ENCODE measurements around the gene WDR73.
"Not testable (repeated sequence)": the region's sequence is repeated elsewhere in the genome, so short reads cannot be mapped to it uniquely, and the experiment has no call there.

The WDR73 gene

DNA sequence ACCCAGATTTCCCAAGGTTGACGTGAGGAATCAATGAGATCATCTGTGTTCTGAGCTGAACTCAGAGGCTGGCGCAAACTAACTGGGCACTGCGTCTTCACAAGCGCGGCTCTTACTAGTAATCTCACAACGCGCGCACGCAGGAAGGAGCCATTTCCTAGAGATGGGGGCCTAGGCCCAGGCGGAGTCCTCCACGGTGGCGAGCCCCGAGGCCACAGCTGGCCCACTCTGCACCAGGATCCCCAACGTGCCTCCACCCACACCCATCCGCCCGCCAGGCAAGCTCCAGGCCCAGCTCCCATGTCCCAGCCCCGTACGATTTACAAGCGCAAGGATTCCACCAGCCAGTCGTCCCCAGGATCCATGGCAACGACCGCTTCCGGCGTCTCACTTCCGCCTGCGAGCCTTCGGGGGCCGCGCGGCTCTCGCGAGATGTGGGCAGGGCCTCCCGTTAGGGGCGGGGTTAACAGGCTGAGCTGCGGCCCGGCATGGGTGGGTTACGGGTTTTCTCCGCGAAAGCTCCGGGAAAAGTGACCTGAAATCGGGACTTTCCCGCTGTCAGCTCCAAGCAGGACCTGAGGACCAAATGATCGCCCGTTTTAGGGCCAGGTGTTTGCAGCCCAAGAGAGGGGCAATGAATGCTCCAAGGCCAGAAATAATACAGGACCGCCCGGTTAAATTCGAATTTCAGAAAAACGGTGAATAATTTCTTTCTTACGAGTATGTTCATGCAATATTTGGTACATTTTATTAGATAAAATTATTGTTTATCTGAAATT lies at the start of gene WDR73:
TSS of gene WDR73 (minus strand) at position 374 of the 779 bp plus-strand sequence. CDS start at position 365, 9 bp downstream.
- H3K9ac ChIP-seq (ENCODE audit: insufficient read length) = peak within 1 kb of the TSS; percentile 93
- no peaks in the 10 kb centered on the region for H3K9me3 ChIP-seq (ENCODE audit: low read depth, low read length)
- peak within 1 kb of the TSS; percentile 92 for H3K4me3 ChIP-seq
- peaks cover 29% of the 10 kb centered on the region for H3K36me3 ChIP-seq (ENCODE audit: insufficient read depth, low read length)
- no peak for TF ChIP-seq FOXP2 (optimal IDR thresholded peaks at IDR 0.05; ENCODE audit: control extremely low read depth, extremely low read length, insufficient read depth)
- peak; percentile 92 for TF ChIP-seq POLR2AphosphoS5 (IDR thresholded peaks at IDR 0.05; ENCODE audit: borderline replicate concordance, low read depth, low read length)
- H3K27ac ChIP-seq = peak within 1 kb of the TSS; percentile 82; the same call in 1 of the 2 replicates
- DNase-seq (ENCODE audit: low read depth, low spot score) = peak; percentile 51

DNA sequence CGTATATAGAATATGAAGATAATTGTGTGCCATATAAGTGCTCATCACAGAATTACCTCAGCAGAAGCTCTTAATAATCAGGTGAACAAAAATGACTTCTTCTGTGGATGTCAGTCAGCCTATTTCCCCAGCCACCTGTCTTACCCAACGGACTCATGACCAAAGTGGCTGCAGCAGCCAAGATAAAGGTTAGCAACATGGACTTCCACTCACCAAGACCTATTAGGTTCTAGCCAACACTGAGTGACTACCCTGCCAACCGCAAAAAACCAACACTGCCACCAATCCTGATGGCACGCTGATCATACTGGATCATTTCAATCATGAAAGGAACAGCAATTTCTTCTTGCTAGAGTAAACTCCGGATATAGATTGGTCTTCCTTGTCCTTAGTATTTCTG lies 49.7 kb upstream of the WDR73 start:
- H3K9ac ChIP-seq (ENCODE audit: insufficient read length) = no peak overlapping the region
- TF ChIP-seq EZH2 (IDR thresholded peaks at IDR 0.05) (no peak), POLR2AphosphoS5 (IDR thresholded peaks at IDR 0.05; ENCODE audit: borderline replicate concordance, low read depth, low read length) (no peak), FOXP2 (optimal IDR thresholded peaks at IDR 0.05; ENCODE audit: control extremely low read depth, extremely low read length, insufficient read depth) (no peak)
- no peak overlapping the region for H3K27ac ChIP-seq
- no peaks in the 10 kb centered on the region for H3K9me3 ChIP-seq (ENCODE audit: low read depth, low read length)
- H3K4me3 ChIP-seq = no peak overlapping the region
- DNase-seq (ENCODE audit: low read depth, low spot score) = no peak
- no peaks in the 10 kb centered on the region; the same call in 1 of the 2 replicates for H3K36me3 ChIP-seq (ENCODE audit: insufficient read depth, low read length)

DNA sequence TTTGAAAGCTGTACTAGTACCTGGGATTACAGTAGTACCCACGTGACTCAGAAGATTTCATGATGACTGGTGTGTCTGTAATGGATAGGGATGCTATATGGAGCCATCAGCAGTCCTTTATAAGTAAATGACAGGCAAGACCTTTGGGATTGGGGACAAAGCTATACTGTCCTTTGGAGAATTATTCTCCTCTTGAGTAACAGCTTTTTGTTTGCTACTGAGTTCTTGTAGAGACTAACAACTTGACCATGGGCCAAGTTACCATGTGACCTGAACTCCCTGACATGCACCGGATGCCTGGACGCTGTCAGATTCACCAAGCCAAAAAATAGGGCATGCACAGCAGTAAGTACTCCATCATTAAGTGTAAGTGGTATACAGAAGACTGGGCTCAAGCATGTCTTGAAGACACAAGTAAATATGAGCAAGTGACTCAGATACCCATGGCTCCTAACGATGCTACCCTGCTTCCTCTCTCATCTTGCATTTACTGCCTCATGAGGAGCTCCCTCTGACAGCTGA lies 48.9 kb upstream of the WDR73 start:
- H3K4me3 ChIP-seq = no peak overlapping the region
- H3K9ac ChIP-seq (ENCODE audit: insufficient read length) = no peak overlapping the region
- no peaks in the 10 kb centered on the region for H3K9me3 ChIP-seq (ENCODE audit: low read depth, low read length)
- no peak for TF ChIP-seq EZH2 (IDR thresholded peaks at IDR 0.05)
- TF ChIP-seq POLR2AphosphoS5 (IDR thresholded peaks at IDR 0.05; ENCODE audit: borderline replicate concordance, low read depth, low read length) = no peak
- no peak for TF ChIP-seq FOXP2 (optimal IDR thresholded peaks at IDR 0.05; ENCODE audit: control extremely low read depth, extremely low read length, insufficient read depth)
- no peak overlapping the region for H3K27ac ChIP-seq
- DNase-seq (ENCODE audit: low read depth, low spot score) = no peak
- H3K36me3 ChIP-seq (ENCODE audit: insufficient read depth, low read length) = no peaks in the 10 kb centered on the region; the same call in 1 of the 2 replicates

GRCh38 chr15:84699538-84700191 lies 45.6 kb upstream of the WDR73 start:
- H3K27ac ChIP-seq = no peak overlapping the region
- TF ChIP-seq EZH2 (IDR thresholded peaks at IDR 0.05) (no peak), FOXP2 (optimal IDR thresholded peaks at IDR 0.05; ENCODE audit: control extremely low read depth, extremely low read length, insufficient read depth) (no peak), POLR2AphosphoS5 (IDR thresholded peaks at IDR 0.05; ENCODE audit: borderline replicate concordance, low read depth, low read length) (no peak)
- DNase-seq (ENCODE audit: low read depth, low spot score) = no peak
- no peaks in the 10 kb centered on the region; the same call in 1 of the 2 replicates for H3K36me3 ChIP-seq (ENCODE audit: insufficient read depth, low read length)
- H3K4me3 ChIP-seq = no peak overlapping the region
- H3K9me3 ChIP-seq (ENCODE audit: low read depth, low read length) = no peaks in the 10 kb centered on the region
- H3K9ac ChIP-seq (ENCODE audit: insufficient read length) = no peak overlapping the region

DNA sequence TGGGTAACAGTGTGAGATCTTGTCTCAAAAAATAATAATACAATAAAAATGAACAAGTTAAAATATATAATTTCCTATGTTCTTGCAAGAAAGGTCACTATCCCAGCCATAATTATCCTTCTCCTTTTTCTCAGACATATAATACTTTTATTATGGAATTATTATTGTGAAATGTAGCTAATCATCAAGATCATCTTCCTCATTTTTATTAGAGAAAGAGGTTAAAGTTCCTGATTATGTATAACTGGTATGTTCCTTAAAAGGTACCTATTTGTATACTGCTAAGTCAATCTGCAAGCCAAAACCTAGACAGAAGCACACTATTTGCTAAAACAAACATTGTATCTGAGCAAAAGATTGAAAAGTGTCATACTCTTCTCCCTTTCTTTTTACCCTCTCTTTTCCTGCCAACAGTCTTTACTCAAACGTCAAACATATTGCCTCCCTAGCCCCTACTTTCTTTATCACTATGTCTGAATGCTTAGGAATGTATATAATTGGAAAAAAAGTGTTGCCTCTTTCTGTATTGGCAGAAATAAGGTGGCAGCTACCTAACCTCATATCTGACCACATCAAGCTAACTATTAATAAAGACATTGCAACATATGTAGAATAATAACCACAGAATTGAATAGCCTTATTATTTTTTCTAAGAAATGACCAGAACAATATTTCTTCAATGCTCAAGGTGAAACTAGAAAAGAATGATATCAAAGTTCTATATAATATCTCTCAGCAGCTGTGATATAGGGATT lies 43.3 kb upstream of the WDR73 start:
- Histone ChIP-seq H3K9ac (ENCODE audit: insufficient read length) (no peak overlapping the region), H3K9me3 (ENCODE audit: low read depth, low read length) (no peaks in the 10 kb centered on the region), H3K27ac (no peak overlapping the region), H3K4me3 (no peak overlapping the region), H3K36me3 (ENCODE audit: insufficient read depth, low read length) (no peaks in the 10 kb centered on the region; the same call in 1 of the 2 replicates)
- TF ChIP-seq EZH2 (IDR thresholded peaks at IDR 0.05) (no peak), FOXP2 (optimal IDR thresholded peaks at IDR 0.05; ENCODE audit: control extremely low read depth, extremely low read length, insufficient read depth) (no peak), POLR2AphosphoS5 (IDR thresholded peaks at IDR 0.05; ENCODE audit: borderline replicate concordance, low read depth, low read length) (no peak)
- DNase-seq (ENCODE audit: low read depth, low spot score) = no peak

- Histone ChIP-seq H3K9ac (ENCODE audit: insufficient read length) (no peak overlapping the region), H3K27ac (no peak overlapping the region), H3K36me3 (ENCODE audit: insufficient read depth, low read length) (no peaks in the 10 kb centered on the region; the same call in 1 of the 2 replicates), H3K4me3 (no peak overlapping the region), H3K9me3 (ENCODE audit: low read depth, low read length) (no peaks in the 10 kb centered on the region)
- TF ChIP-seq EZH2 (IDR thresholded peaks at IDR 0.05) = no peak
- DNase-seq (ENCODE audit: low read depth, low spot score) = no peak
These were observed 42.7 kb upstream of the WDR73 start for GRCh38 chr15:84696757-84697156.

DNA sequence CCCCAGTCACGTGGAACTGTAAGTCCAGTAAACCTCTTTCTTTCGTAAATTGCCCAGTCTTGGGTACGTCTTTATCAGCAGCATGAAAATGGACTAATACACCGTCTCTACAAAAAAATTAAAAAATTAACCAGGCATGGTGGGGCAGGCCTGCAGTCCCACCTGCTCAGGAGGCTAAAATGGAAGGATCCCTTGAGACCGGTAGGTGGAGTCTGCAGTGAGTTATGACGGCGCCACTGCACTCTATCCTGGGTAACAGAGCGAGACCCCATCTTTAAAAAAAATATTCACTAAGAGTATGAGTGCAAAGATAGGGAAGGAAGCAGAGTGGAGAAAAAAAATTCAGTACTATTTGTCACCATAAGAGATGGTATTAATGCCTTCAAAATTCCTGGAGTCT lies 36.3 kb upstream of the WDR73 start:
- H3K36me3 ChIP-seq (ENCODE audit: insufficient read depth, low read length) = peaks cover 33% of the 10 kb centered on the region
- TF ChIP-seq POLR2AphosphoS5 (IDR thresholded peaks at IDR 0.05; ENCODE audit: borderline replicate concordance, low read depth, low read length) = no peak
- TF ChIP-seq EZH2 (IDR thresholded peaks at IDR 0.05) = no peak
- no peak for TF ChIP-seq FOXP2 (optimal IDR thresholded peaks at IDR 0.05; ENCODE audit: control extremely low read depth, extremely low read length, insufficient read depth)
- DNase-seq (ENCODE audit: low read depth, low spot score) = no peak
- H3K4me3 ChIP-seq = no peak overlapping the region
- no peaks in the 10 kb centered on the region for H3K9me3 ChIP-seq (ENCODE audit: low read depth, low read length)
- H3K9ac ChIP-seq (ENCODE audit: insufficient read length) = no peak overlapping the region
- no peak overlapping the region for H3K27ac ChIP-seq

DNA sequence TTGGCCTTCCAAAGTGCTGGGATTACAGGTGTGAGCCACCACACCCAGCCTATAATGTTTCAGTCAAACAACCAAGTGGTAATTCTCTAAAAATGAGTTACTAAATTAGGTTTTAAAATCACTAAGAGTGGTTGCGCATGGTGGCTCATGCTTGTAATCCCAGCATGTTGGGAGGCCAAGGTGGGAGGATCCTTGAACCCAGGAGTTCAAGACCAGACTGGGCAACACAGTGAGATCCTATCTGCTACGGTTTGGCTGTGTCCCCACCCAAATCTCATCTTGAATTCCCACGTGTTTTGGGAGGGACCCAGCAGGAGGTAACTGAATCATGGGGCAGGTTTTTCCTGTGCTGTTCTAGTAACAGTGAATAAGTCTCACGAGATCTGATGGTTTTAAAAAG lies 35.8 kb upstream of the WDR73 start:
- TF ChIP-seq FOXP2 (optimal IDR thresholded peaks at IDR 0.05; ENCODE audit: control extremely low read depth, extremely low read length, insufficient read depth) (no peak), POLR2AphosphoS5 (IDR thresholded peaks at IDR 0.05; ENCODE audit: borderline replicate concordance, low read depth, low read length) (no peak), EZH2 (IDR thresholded peaks at IDR 0.05) (no peak)
- Histone ChIP-seq H3K9ac (ENCODE audit: insufficient read length) (no peak overlapping the region), H3K9me3 (ENCODE audit: low read depth, low read length) (no peaks in the 10 kb centered on the region), H3K4me3 (no peak overlapping the region), H3K27ac (no peak overlapping the region), H3K36me3 (ENCODE audit: insufficient read depth, low read length) (peaks cover 33% of the 10 kb centered on the region)
- DNase-seq (ENCODE audit: low read depth, low spot score) = no peak

GRCh38 chr15:84686446-84686845 lies 32.4 kb upstream of the WDR73 start:
- DNase-seq (ENCODE audit: low read depth, low spot score); H3K4me3 ChIP-seq; H3K9me3 ChIP-seq (ENCODE audit: low read depth, low read length); H3K27ac ChIP-seq; H3K9ac ChIP-seq (ENCODE audit: insufficient read length): not testable (repeated sequence)
- peaks cover 32% of the 10 kb centered on the region for H3K36me3 ChIP-seq (ENCODE audit: insufficient read depth, low read length)
